GM19452 (cell line): ENCODE data around the gene RPA3.

Experiments
- ATAC-seq: cut with Tn5 transposase; IDR thresholded peaks from one replicate; pipeline ENCODE4 v1.9.1; 2021; ENCODE audit not compliant: unreplicated experiment

The RPA3 gene

GRCh38 chr7:7612519-7612918, 105.9 kb downstream of the RPA3 start:
- ATAC-seq: no peak

GRCh38 chr7:7609330-7609729, 109.1 kb downstream of the RPA3 start:
- no peak for ATAC-seq

GRCh38 chr7:7607010-7607409, 111.4 kb downstream of the RPA3 start:
- ATAC-seq: no peak

- ATAC-seq: no peak
Observed at GRCh38 chr7:7596176-7596575, 122.2 kb downstream of the RPA3 start.

GRCh38 chr7:7595451-7595850, 123.0 kb downstream of the RPA3 start:
- ATAC-seq: no peak
